Measurements from ENCODE around the gene HHIPL1.

Gene HHIPL1

DNA sequence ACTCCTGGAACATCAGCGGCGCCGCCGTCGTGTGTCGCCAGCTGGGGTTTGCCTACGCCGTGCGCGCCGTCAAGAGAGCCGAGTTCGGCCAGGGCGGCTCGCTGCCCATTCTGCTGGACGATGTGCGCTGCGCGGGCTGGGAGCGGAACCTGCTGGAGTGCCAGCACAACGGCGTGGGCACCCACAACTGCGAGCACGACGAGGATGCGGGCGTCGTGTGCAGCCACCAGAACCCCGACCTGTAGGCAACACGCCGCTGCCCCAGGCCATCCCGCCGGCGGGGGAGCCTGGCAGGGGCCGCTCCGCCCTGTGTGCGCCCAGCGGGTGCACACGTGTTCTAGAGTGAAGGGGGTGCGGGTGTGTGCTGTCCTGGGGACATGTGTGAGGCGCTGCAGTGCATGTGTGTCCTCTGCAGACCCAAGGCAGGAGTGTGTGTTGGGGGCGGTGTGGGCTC, 30.5 kb downstream of the HHIPL1 start:
- TF ChIP-seq, protein P1, sequence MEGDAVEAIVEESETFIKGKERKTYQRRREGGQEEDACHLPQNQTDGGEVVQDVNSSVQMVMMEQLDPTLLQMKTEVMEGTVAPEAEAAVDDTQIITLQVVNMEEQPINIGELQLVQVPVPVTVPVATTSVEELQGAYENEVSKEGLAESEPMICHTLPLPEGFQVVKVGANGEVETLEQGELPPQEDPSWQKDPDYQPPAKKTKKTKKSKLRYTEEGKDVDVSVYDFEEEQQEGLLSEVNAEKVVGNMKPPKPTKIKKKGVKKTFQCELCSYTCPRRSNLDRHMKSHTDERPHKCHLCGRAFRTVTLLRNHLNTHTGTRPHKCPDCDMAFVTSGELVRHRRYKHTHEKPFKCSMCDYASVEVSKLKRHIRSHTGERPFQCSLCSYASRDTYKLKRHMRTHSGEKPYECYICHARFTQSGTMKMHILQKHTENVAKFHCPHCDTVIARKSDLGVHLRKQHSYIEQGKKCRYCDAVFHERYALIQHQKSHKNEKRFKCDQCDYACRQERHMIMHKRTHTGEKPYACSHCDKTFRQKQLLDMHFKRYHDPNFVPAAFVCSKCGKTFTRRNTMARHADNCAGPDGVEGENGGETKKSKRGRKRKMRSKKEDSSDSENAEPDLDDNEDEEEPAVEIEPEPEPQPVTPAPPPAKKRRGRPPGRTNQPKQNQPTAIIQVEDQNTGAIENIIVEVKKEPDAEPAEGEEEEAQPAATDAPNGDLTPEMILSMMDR (IDR thresholded peaks at IDR 0.05; ENCODE audit: low read depth, low read length) = no peak

DNA sequence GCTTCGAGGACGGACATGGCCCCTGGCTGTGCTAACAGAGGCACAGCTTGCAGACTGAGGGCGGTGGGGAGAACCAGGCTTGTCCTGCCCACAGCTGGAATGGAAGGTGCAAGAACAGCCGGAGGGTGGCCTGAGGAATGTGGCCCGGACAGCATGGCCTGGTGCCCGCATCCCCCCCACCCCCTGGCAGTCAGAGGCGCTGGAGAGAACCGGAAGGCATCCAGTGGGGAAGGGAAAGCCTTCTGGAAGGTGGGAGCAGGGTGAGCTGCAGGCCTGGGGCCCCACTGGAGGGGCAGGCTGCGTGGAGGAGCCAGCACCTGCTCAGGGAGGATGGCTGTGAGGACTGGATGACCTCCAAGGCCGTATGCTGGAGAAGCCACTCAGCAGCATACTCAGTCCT, 31.0 kb downstream of the HHIPL1 start:
- Histone ChIP-seq H3K36me3 (no peaks in the 10 kb centered on the region), H3K4me3 (ENCODE audit: low read depth, low read length) (no peak overlapping the region), H3K9me3 (ENCODE audit: severe bottlenecking) (peaks cover 16% of the 10 kb centered on the region), H3K27ac (no peak overlapping the region), H3K27me3 (ENCODE audit: insufficient read depth, low read depth, severe bottlenecking) (no peaks in the 10 kb centered on the region)
- TF ChIP-seq, protein P1 (IDR thresholded peaks at IDR 0.05; ENCODE audit: low read depth, low read length) = no peak
- DNase-seq = no peak

More for the DNA sequence above, 30.5 kb downstream of the HHIPL1 start:
- no peaks in the 10 kb centered on the region for H3K36me3 ChIP-seq
- peaks cover 16% of the 10 kb centered on the region for H3K9me3 ChIP-seq (ENCODE audit: severe bottlenecking)
- H3K4me3 ChIP-seq (ENCODE audit: low read depth, low read length) = no peak overlapping the region
- no peak for DNase-seq
- H3K27ac ChIP-seq = no peak overlapping the region
- H3K27me3 ChIP-seq (ENCODE audit: insufficient read depth, low read depth, severe bottlenecking) = no peaks in the 10 kb centered on the region

DNA sequence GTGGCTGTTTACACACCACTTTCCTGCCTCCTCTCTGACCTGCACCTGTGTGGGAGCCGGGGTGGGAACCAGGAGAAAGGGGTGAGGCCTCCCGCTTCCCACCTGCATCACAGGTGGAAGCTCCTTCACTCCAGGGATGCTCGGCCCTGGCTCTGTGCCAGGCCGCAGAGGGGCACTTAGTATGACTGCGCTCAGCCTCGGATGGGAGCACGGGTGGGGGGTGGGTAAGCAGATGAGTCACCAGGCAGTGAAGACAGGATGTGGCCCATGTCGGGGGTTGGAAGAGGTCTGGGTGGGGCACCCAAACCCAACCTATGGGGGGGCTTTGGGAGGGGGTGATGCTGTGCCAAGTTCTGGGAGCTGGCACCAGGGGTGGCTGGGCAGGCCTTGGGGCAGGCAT, 31.7 kb downstream of the HHIPL1 start:
- Histone ChIP-seq H3K9me3 (ENCODE audit: severe bottlenecking) (peaks cover 16% of the 10 kb centered on the region), H3K27ac (no peak overlapping the region), H3K4me3 (ENCODE audit: low read depth, low read length) (no peak overlapping the region), H3K27me3 (ENCODE audit: insufficient read depth, low read depth, severe bottlenecking) (no peaks in the 10 kb centered on the region), H3K36me3 (no peaks in the 10 kb centered on the region)
- TF ChIP-seq, protein P1 (IDR thresholded peaks at IDR 0.05; ENCODE audit: low read depth, low read length) = no peak
- DNase-seq = no peak

DNA sequence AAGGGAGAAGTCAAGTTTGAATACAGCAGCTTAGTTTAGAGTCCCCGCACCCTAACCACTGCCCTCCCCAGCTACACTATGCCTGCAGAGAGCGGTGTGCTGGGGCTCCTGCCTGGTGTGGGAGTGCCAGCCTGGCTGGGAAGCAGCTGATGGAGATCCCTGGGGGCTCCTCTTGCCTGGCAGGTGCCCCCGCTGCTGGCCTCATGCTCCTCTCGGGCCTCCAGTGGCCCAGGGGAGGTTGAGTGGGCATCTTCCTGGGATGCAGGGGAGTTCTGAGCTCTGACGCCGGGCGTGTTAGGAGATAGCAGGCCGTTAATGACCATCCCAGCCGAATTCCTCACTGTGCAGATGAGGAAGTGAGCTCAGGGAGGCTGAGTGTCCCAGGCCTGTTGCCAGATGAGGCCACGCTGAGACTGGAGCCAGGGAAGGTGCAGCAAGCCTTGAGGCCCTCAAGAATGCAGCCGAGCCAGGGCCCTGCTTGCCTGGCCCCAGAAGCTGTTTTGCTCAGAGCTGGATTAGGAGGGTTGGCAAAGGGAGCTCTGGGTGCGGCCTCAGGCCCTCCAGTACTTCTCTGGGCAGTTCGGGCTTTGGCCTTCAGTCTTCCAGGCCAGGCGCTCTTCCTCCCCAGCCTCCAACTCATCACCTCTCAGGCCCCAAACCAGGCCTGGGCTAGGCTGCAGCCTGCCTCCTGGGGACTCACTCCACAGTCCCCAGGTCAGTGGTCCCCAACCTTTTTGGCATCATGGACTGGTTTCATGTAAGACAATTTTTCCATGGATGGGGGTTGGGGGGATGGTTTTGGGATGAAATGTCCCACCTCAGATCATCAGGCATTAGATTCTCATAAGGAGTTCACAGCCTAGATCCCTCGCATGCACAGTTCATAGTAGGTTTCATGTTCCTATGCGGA, 32.6 kb downstream of the HHIPL1 start:
- TF ChIP-seq, protein P1 (IDR thresholded peaks at IDR 0.05; ENCODE audit: low read depth, low read length) = no peak
- no peak for DNase-seq
- H3K27ac ChIP-seq = no peak overlapping the region

DNA sequence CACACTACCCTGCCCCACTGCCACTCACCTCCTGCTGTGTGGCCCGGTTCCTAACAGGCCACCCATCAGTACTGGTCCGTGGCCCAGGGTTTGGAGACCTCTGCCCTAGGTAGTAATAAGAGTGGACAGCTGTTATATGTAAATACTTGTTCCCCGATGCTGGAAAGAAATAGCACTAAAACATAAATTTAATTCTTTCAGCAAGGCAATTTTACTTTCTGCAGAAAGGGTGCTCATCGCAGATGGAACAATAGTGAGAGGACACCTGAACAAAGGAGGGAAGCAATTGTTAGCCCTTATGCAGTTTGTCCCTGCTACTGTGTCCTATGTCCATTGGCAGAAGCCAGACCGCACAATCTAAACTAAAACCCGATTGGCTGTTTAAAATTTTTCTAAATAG, 33.3 kb downstream of the HHIPL1 start:
- H3K4me3 ChIP-seq (ENCODE audit: low read depth, low read length) = no peak overlapping the region
- peaks cover 16% of the 10 kb centered on the region for H3K9me3 ChIP-seq (ENCODE audit: severe bottlenecking)
- H3K27ac ChIP-seq = no peak overlapping the region
- H3K27me3 ChIP-seq (ENCODE audit: insufficient read depth, low read depth, severe bottlenecking) = no peaks in the 10 kb centered on the region
- no peaks in the 10 kb centered on the region for H3K36me3 ChIP-seq
- TF ChIP-seq, protein P1 (IDR thresholded peaks at IDR 0.05; ENCODE audit: low read depth, low read length) = no peak
- DNase-seq = no peak

More for the DNA sequence above, 32.6 kb downstream of the HHIPL1 start:
- Histone ChIP-seq H3K27me3 (ENCODE audit: insufficient read depth, low read depth, severe bottlenecking) (no peaks in the 10 kb centered on the region), H3K9me3 (ENCODE audit: severe bottlenecking) (peaks cover 16% of the 10 kb centered on the region), H3K36me3 (no peaks in the 10 kb centered on the region), H3K4me3 (ENCODE audit: low read depth, low read length) (no peak overlapping the region)

All from WERI-Rb-1 (cell line).